HepG2 (cell line): ENCODE results near the gene CD4. TPM values are rescaled to one million over a fixed set of nuclear protein-coding genes. Genes with fewer than 3 reads are reported as not detected.

ENCODE experiments used
- CBX1 ChIP-seq: IDR thresholded peaks from one replicate; pipeline ENCODE4 v1.6.1; 2016; ENCODE audit warnings: antibody characterized with exemption, low read depth
- CBX2 ChIP-seq, 2 experiments: fragments of 200-600 bp in 1 of 2; sonication (generic); formaldehyde crosslinking in 1 of 2; IDR thresholded peaks; 2 replicates each; pipeline versions ENCODE4 v1.7.0 to v1.8.1; 2018 to 2022; ENCODE audit warnings: low read depth in 2 of 2, low read length in 1 of 2, mild to moderate bottlenecking in 1 of 2, missing genetic modification reagents in 1 of 2
- IKZF4 ChIP-seq: sonication (generic); formaldehyde crosslinking; IDR thresholded peaks from 2 replicates; pipeline ENCODE4 v1.5.1; 2020; ENCODE audit warnings: borderline replicate concordance, mild to moderate bottlenecking, low read depth, missing genetic modification reagents; ENCODE audit errors: not compliant biosample characterization
- KDM5A ChIP-seq: fragments of 200-600 bp; sonication (generic); IDR thresholded peaks from 2 replicates; pipeline ENCODE4 v1.7.0; 2018; ENCODE audit warnings: antibody characterized with exemption, mild to moderate bottlenecking, low read length, borderline replicate concordance
- MAF1 ChIP-seq: sonication (generic); formaldehyde crosslinking; IDR thresholded peaks from 2 replicates; pipeline ENCODE4 v1.5.0; 2020; ENCODE audit warnings: missing genetic modification reagents, borderline replicate concordance
- MEF2D ChIP-seq: sonication (generic); formaldehyde crosslinking; IDR thresholded peaks from 2 replicates; pipeline ENCODE4 v1.5.1; 2020; ENCODE audit warnings: mild to moderate bottlenecking, missing genetic modification reagents
- REL ChIP-seq: sonication (generic); formaldehyde crosslinking; conservative IDR thresholded peaks from 2 replicates; pipeline ENCODE4 v1.8.0; 2022; ENCODE audit warnings: mild to moderate bottlenecking, missing genetic modification reagents, moderate library complexity
- RXRA ChIP-seq: sonication (generic); formaldehyde crosslinking; IDR thresholded peaks from 2 replicates; pipeline ENCODE4 v1.5.1; 2020; ENCODE audit warnings: missing genetic modification reagents
- ZNF235 ChIP-seq: sonication (generic); formaldehyde crosslinking; IDR thresholded peaks from 2 replicates; pipeline ENCODE4 v1.8.1; 2023; ENCODE audit warnings: mild to moderate bottlenecking, missing genetic modification reagents, borderline replicate concordance
- ZNF496 ChIP-seq: sonication (generic); formaldehyde crosslinking; IDR thresholded peaks from 2 replicates; pipeline ENCODE4 v1.8.1; 2023; ENCODE audit warnings: mild to moderate bottlenecking, moderate library complexity, missing genetic modification reagents; ENCODE audit not compliant: insufficient replicate concordance
- ZNF781 ChIP-seq: sonication (generic); formaldehyde crosslinking; IDR thresholded peaks from 2 replicates; pipeline ENCODE4 v1.5.1; 2020; ENCODE audit warnings: borderline replicate concordance, mild to moderate bottlenecking, missing genetic modification reagents; ENCODE audit errors: not compliant biosample characterization
- polyA plus RNA-seq, 8 experiments: library from polyadenylated mRNA; depleted of rRNA in 3 of 8; stranded (reverse) in 7 of 8; unstranded in 1 of 8; fragments of >200 nt; fragmentation: Illumina TruSeq in 4 of 8; extraction: Trizol in 4 of 8; gene quantifications; 2 replicates each; pipeline versions ENCODE4 v1.2.1 to v1.2.3, GENCODE V29; 2011 to 2016; ENCODE audit warnings: low read depth in 4 of 8, missing spikeins in 1 of 8, mixed read lengths in 1 of 8; ENCODE audit not compliant: insufficient read depth in 1 of 8
- total RNA-seq, 5 experiments: library from RNA; depleted of rRNA; stranded (reverse); fragments of >200 nt; fragmentation: Illumina TruSeq; extraction: Trizol; gene quantifications; 2 replicates each; pipeline ENCODE4 v1.2.3, GENCODE V29; 2016; ENCODE audit warnings: low read depth in 1 of 5
- TF ChIP-seq, protein P1 (sequence below): sonication (generic); formaldehyde crosslinking; IDR thresholded peaks from 2 replicates; pipeline ENCODE4 v1.8.1; 2023; ENCODE audit warnings: missing genetic modification reagents, inconsistent platforms, borderline replicate concordance
- TF ChIP-seq, protein P2 (sequence below): sonication (generic); formaldehyde crosslinking; IDR thresholded peaks from 2 replicates; pipeline ENCODE4 v1.4.0; 2020; ENCODE audit warnings: mild to moderate bottlenecking, low read depth, missing genetic modification reagents
- TF ChIP-seq, protein P3 (sequence below): sonication (generic); formaldehyde crosslinking; IDR thresholded peaks from 2 replicates; pipeline ENCODE4 v1.5.1; 2020; ENCODE audit warnings: mild to moderate bottlenecking, moderate library complexity, missing genetic modification reagents
- TF ChIP-seq, protein P4 (sequence below): sonication (generic); formaldehyde crosslinking; IDR thresholded peaks from 2 replicates; pipeline ENCODE4 v1.5.0; 2020; ENCODE audit warnings: mild to moderate bottlenecking, missing genetic modification reagents, moderate library complexity
- TF ChIP-seq, protein P5 (sequence below): sonication (generic); formaldehyde crosslinking; conservative IDR thresholded peaks from 2 replicates; pipeline ENCODE4 v1.4.0; 2020; ENCODE audit warnings: missing genetic modification reagents
- TF ChIP-seq, protein P6 (sequence below): sonication (generic); formaldehyde crosslinking; IDR thresholded peaks from 2 replicates; pipeline ENCODE4 v1.5.0; 2020; ENCODE audit warnings: missing genetic modification reagents

Gene CD4
- total and polyA plus RNA-seq, 2 of the 13 experiments (the other 11 are each of a cell fraction or from before 2014, with no cell fraction given): 0.07 to 0.95 TPM

DNA sequence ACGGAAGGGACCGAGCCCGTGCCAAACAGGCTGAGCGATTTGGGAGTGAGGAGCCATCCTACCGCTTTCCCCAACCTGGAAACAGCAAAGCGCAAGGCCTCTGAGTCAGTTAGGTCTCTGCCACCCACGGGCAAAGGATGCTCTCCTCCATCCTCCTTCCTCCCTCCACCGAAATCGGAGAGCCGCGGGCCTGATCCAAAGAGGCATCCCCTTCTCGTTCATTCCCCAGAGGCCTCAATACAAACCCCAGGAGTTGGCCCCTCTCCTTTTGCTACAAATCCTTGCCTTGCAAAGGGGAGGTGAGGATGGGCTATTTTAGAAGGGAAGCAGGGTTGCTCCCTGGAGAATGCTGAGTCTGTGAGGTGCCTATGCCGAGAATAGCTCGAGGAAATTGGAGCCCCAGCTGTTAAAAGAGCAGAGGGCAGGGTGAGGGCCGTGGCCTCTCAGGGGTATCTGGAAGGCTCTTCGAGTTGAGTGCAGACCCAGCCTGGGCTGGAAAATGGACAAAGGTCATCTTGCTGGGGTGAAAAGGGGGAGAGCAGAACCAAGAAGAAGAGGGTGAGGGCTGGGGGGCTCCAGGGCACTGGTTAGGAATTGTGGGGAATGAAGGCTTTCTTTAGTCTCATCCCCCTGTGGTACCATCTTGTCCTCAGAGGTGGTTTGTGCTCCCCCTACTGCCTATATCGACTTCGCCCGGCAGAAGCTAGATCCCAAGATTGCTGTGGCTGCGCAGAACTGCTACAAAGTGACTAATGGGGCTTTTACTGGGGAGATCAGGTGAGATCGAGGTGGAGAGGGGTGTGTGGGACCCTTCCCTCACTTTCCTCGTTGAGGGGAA lies 79.1 kb downstream of the CD4 start (continued):
- TF ChIP-seq, protein P1, sequence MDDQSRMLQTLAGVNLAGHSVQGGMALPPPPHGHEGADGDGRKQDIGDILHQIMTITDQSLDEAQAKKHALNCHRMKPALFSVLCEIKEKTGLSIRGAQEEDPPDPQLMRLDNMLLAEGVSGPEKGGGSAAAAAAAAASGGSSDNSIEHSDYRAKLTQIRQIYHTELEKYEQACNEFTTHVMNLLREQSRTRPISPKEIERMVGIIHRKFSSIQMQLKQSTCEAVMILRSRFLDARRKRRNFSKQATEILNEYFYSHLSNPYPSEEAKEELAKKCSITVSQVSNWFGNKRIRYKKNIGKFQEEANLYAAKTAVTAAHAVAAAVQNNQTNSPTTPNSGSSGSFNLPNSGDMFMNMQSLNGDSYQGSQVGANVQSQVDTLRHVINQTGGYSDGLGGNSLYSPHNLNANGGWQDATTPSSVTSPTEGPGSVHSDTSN (CRISPR knock-in tag): no peak
- TF ChIP-seq ZNF496 (CRISPR knock-in tag) (no peak), KDM5A (0 out of 2 replicates have a peak, but pooled peaks have one; percentile 22), CBX1 (no peak), RXRA (CRISPR knock-in tag) (no peak), ZNF781 (CRISPR knock-in tag) (no peak), REL (CRISPR knock-in tag) (no peak), MAF1 (no peak), CBX2 (IDR thresholded peaks at IDR 0.05; ENCODE audit: low read depth, low read length) (no peak), CBX2 (CRISPR knock-in tag; IDR thresholded peaks at IDR 0.05; ENCODE audit: low read depth) (no peak), MEF2D (CRISPR knock-in tag) (peak; percentile 57; the same call in 1 of the 2 replicates), ZNF235 (CRISPR knock-in tag) (no peak), IKZF4 (no peak)
- TF ChIP-seq, protein P2, sequence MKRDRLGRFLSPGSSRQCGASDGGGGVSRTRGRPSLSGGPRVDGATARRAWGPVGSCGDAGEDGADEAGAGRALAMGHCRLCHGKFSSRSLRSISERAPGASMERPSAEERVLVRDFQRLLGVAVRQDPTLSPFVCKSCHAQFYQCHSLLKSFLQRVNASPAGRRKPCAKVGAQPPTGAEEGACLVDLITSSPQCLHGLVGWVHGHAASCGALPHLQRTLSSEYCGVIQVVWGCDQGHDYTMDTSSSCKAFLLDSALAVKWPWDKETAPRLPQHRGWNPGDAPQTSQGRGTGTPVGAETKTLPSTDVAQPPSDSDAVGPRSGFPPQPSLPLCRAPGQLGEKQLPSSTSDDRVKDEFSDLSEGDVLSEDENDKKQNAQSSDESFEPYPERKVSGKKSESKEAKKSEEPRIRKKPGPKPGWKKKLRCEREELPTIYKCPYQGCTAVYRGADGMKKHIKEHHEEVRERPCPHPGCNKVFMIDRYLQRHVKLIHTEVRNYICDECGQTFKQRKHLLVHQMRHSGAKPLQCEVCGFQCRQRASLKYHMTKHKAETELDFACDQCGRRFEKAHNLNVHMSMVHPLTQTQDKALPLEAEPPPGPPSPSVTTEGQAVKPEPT (CRISPR knock-in tag): no peak
- TF ChIP-seq, protein P3, sequence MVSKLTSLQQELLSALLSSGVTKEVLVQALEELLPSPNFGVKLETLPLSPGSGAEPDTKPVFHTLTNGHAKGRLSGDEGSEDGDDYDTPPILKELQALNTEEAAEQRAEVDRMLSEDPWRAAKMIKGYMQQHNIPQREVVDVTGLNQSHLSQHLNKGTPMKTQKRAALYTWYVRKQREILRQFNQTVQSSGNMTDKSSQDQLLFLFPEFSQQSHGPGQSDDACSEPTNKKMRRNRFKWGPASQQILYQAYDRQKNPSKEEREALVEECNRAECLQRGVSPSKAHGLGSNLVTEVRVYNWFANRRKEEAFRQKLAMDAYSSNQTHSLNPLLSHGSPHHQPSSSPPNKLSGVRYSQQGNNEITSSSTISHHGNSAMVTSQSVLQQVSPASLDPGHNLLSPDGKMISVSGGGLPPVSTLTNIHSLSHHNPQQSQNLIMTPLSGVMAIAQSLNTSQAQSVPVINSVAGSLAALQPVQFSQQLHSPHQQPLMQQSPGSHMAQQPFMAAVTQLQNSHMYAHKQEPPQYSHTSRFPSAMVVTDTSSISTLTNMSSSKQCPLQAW (CRISPR knock-in tag): no peak
- TF ChIP-seq, protein P4, sequence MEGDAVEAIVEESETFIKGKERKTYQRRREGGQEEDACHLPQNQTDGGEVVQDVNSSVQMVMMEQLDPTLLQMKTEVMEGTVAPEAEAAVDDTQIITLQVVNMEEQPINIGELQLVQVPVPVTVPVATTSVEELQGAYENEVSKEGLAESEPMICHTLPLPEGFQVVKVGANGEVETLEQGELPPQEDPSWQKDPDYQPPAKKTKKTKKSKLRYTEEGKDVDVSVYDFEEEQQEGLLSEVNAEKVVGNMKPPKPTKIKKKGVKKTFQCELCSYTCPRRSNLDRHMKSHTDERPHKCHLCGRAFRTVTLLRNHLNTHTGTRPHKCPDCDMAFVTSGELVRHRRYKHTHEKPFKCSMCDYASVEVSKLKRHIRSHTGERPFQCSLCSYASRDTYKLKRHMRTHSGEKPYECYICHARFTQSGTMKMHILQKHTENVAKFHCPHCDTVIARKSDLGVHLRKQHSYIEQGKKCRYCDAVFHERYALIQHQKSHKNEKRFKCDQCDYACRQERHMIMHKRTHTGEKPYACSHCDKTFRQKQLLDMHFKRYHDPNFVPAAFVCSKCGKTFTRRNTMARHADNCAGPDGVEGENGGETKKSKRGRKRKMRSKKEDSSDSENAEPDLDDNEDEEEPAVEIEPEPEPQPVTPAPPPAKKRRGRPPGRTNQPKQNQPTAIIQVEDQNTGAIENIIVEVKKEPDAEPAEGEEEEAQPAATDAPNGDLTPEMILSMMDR (CRISPR knock-in tag): peak; percentile 50
- TF ChIP-seq, protein P5, sequence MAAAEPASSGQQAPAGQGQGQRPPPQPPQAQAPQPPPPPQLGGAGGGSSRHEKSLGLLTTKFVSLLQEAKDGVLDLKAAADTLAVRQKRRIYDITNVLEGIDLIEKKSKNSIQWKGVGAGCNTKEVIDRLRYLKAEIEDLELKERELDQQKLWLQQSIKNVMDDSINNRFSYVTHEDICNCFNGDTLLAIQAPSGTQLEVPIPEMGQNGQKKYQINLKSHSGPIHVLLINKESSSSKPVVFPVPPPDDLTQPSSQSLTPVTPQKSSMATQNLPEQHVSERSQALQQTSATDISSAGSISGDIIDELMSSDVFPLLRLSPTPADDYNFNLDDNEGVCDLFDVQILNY: no peak
- TF ChIP-seq, protein P6, sequence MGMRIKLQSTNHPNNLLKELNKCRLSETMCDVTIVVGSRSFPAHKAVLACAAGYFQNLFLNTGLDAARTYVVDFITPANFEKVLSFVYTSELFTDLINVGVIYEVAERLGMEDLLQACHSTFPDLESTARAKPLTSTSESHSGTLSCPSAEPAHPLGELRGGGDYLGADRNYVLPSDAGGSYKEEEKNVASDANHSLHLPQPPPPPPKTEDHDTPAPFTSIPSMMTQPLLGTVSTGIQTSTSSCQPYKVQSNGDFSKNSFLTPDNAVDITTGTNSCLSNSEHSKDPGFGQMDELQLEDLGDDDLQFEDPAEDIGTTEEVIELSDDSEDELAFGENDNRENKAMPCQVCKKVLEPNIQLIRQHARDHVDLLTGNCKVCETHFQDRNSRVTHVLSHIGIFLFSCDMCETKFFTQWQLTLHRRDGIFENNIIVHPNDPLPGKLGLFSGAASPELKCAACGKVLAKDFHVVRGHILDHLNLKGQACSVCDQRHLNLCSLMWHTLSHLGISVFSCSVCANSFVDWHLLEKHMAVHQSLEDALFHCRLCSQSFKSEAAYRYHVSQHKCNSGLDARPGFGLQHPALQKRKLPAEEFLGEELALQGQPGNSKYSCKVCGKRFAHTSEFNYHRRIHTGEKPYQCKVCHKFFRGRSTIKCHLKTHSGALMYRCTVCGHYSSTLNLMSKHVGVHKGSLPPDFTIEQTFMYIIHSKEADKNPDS (CRISPR knock-in tag): no peak
